MM.1S (cell line): ENCODE data around the gene MNAT1.
"Not testable (repeated sequence)": the region's sequence is repeated elsewhere in the genome, so short reads cannot be mapped to it uniquely, and the experiment has no call there.

Source experiments
- DNase-seq: peaks from one replicate; pipeline ENCODE4 v3.0.0-alpha.2; 2015
- H2AFZ ChIP-seq: fragments of 300-600 bp; sonication (generic); 2 replicates; pipeline ENCODE4 v1.6.0; 2016; ENCODE audit warnings: antibody characterized with exemption, low read length
- H3F3A ChIP-seq: fragments of 300-600 bp; sonication (generic); 2 replicates; pipeline ENCODE4 v1.6.1; 2016; ENCODE audit warnings: mild to moderate bottlenecking, antibody characterized with exemption, low read length, moderate library complexity, mixed read lengths; ENCODE audit not compliant: insufficient read depth
- H3K27ac ChIP-seq: fragments of 300-600 bp; sonication (generic); 2 replicates; pipeline ENCODE4 v1.5.1; 2016; ENCODE audit warnings: mild to moderate bottlenecking, low read length
- H3K27me3 ChIP-seq: fragments of 300-600 bp; sonication (generic); replicated peaks from 2 replicates; pipeline ENCODE4 v1.6.0; 2016; ENCODE audit warnings: low read length; ENCODE audit not compliant: insufficient read depth
- H3K36me3 ChIP-seq: fragments of 300-600 bp; sonication (generic); replicated peaks from 2 replicates; pipeline ENCODE4 v1.6.1; 2016; ENCODE audit warnings: mild to moderate bottlenecking, low read length, mixed read lengths; ENCODE audit not compliant: insufficient read depth
- H3K4me1 ChIP-seq: fragments of 300-600 bp; sonication (generic); 2 replicates; pipeline ENCODE4 v1.6.1; 2016; ENCODE audit warnings: low read length, mixed read lengths
- H3K4me2 ChIP-seq: fragments of 300-600 bp; sonication (generic); 2 replicates; pipeline ENCODE4 v1.6.0; 2016; ENCODE audit warnings: low read depth, low read length
- H3K4me3 ChIP-seq: fragments of 300-600 bp; sonication (generic); 2 replicates; pipeline ENCODE4 v1.5.1; 2016; ENCODE audit warnings: low read length, mixed read lengths
- H3K79me2 ChIP-seq: fragments of 300-600 bp; sonication (generic); 2 replicates; pipeline ENCODE4 v1.6.1; 2016; ENCODE audit warnings: mixed run types, low read length, mixed read lengths
- H3K9ac ChIP-seq: fragments of 300-600 bp; sonication (generic); 2 replicates; pipeline ENCODE4 v1.6.1; 2016; ENCODE audit warnings: low read length, mixed read lengths
- H3K9me2 ChIP-seq: fragments of 300-600 bp; sonication (generic); replicated peaks from 2 replicates; pipeline ENCODE4 v1.6.1; 2016; ENCODE audit warnings: mild to moderate bottlenecking, low read length, mixed read lengths; ENCODE audit not compliant: insufficient read depth
- H3K9me3 ChIP-seq: fragments of 300-600 bp; sonication (generic); replicated peaks from 2 replicates; pipeline ENCODE4 v1.6.1; 2016; ENCODE audit warnings: mild to moderate bottlenecking, low read length, mixed read lengths; ENCODE audit not compliant: insufficient read depth
- H4K20me1 ChIP-seq: fragments of 300-600 bp; sonication (generic); 2 replicates; pipeline ENCODE4 v1.6.1; 2016; ENCODE audit warnings: mild to moderate bottlenecking, low read length, moderate library complexity, mixed read lengths; ENCODE audit not compliant: insufficient read depth
- EZH2 ChIP-seq: fragments of 300-600 bp; sonication (generic); optimal IDR thresholded peaks from 2 replicates; pipeline ENCODE3; 2017; ENCODE audit warnings: low read depth, mild to moderate bottlenecking, antibody characterized with exemption, low read length, mixed read lengths
- EZH2phosphoT487 ChIP-seq: fragments of 300-600 bp; sonication (generic); IDR thresholded peaks from 2 replicates; pipeline ENCODE4 v1.6.1; 2018; ENCODE audit warnings: antibody characterized with exemption, low read length
- TF ChIP-seq, protein P1 (sequence below): fragments of 300-600 bp; sonication (generic); IDR thresholded peaks from 2 replicates; pipeline ENCODE4 v1.5.1; 2016; ENCODE audit warnings: antibody characterized with exemption, low read length, mixed read lengths

MNAT1 gene

DNA sequence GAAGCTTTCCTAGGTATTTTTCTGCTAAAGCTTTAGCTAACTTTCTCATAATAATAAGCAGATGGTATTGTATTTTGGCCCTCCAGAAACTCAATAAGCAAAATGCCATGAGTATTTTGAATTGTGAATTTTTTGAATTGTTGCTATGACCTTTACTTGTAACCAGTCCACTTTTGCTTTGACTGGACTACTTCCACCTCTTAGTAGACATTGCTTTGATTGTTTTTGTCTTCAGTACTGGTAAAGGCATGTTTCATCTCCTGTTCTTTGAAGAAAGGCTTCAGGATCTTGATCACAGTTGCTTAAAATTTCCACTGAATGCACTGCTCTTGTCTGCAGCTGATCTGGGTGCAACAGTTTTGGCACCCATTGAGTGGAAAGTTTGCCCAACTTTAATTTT, 144.0 kb downstream of the MNAT1 start:
- no peaks in the 10 kb centered on the region for H3K9me3 ChIP-seq
- H4K20me1 ChIP-seq, result no peaks in the 10 kb centered on the region
- H3K36me3 ChIP-seq, result no peaks in the 10 kb centered on the region
- no peaks in the 10 kb centered on the region for H3K79me2 ChIP-seq
- no peak overlapping the region for H2AFZ ChIP-seq
- no peak overlapping the region for H3K9ac ChIP-seq
- H3K4me1 ChIP-seq, result no peaks in the 10 kb centered on the region
- H3F3A ChIP-seq, result no peaks in the 10 kb centered on the region
- H3K4me2 ChIP-seq, result no peak overlapping the region
- no peak overlapping the region for H3K27ac ChIP-seq
- no peak for DNase-seq
- TF ChIP-seq, protein P1, sequence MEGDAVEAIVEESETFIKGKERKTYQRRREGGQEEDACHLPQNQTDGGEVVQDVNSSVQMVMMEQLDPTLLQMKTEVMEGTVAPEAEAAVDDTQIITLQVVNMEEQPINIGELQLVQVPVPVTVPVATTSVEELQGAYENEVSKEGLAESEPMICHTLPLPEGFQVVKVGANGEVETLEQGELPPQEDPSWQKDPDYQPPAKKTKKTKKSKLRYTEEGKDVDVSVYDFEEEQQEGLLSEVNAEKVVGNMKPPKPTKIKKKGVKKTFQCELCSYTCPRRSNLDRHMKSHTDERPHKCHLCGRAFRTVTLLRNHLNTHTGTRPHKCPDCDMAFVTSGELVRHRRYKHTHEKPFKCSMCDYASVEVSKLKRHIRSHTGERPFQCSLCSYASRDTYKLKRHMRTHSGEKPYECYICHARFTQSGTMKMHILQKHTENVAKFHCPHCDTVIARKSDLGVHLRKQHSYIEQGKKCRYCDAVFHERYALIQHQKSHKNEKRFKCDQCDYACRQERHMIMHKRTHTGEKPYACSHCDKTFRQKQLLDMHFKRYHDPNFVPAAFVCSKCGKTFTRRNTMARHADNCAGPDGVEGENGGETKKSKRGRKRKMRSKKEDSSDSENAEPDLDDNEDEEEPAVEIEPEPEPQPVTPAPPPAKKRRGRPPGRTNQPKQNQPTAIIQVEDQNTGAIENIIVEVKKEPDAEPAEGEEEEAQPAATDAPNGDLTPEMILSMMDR, result no peak
- TF ChIP-seq EZH2phosphoT487, result no peak
- TF ChIP-seq EZH2, result no peak
- no peaks in the 10 kb centered on the region for H3K9me2 ChIP-seq
- no peak overlapping the region for H3K4me3 ChIP-seq
- H3K27me3 ChIP-seq, result no peaks in the 10 kb centered on the region

DNA sequence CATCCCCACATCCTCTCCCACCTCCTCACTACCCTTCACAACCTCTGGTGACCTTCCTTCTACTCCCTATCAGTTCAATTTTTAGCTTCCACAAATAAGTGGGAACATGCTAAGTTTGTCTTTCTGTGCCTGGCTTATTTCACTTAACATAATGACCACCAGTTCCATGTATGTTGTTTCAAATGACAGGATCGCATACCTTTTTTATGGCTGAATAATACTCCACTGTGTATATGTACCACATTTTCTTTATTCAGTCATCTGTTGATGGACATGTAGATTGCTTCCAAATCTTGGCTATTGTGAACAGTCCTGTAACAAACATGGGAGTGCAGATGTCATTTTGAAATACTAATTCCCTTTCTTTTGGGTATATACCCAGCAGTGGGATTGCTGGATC, 147.7 kb downstream of the MNAT1 start:
- no peak for DNase-seq
- Histone ChIP-seq H3K4me2 (no peak overlapping the region), H3K36me3 (no peaks in the 10 kb centered on the region), H3K9me2 (no peaks in the 10 kb centered on the region), H3K4me3 (no peak overlapping the region), H3K4me1 (no peaks in the 10 kb centered on the region), H3K9ac (no peak overlapping the region), H3F3A (no peaks in the 10 kb centered on the region), H3K27me3 (no peaks in the 10 kb centered on the region), H2AFZ (no peak overlapping the region), H3K9me3 (no peaks in the 10 kb centered on the region), H3K27ac (no peak overlapping the region), H4K20me1 (no peaks in the 10 kb centered on the region), H3K79me2 (no peaks in the 10 kb centered on the region)
- no peak for TF ChIP-seq EZH2
- TF ChIP-seq EZH2phosphoT487, result no peak
- TF ChIP-seq, protein P1, result no peak

DNA sequence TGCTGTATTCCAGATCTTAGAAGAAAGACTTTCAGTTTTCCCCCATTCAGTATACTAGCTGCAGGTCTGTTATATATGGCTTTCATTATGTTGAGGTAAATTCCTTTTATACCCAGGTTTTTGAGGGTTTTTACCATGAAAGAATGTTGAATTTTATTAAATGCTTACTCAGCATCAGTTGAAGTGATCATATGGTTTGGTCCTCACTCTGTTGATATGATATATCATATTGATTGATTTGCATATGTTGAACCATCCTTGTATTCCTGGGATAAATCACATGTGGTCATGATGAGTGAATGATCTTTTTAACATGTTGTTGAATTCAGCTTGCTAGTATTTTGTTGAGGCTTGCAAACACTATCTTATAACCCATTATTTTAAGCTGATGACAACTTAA, 149.6 kb downstream of the MNAT1 start:
- no peaks in the 10 kb centered on the region for H4K20me1 ChIP-seq
- no peaks in the 10 kb centered on the region for H3K9me2 ChIP-seq
- TF ChIP-seq EZH2 (no peak), EZH2phosphoT487 (no peak)
- TF ChIP-seq, protein P1, result no peak

DNA sequence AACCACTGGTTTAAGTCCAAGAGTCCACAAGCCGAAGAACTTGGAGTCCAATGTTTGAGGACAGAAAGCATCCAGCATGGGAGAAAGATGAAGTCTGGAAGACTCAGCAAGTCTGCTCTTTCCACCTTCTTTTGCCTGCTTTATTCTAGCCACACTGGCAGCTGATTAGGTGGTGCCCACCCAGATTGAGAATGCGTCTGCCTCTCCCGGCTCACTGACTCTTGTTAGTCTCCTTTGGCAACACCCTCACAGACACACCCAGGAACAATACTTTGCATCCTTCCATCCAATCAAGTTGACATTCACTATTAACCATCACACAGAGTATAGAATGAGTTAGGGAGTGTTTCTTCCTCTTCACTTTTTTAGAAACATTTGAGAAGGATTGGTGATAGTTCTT, 156.1 kb downstream of the MNAT1 start:
- not testable (repeated sequence) for H4K20me1 ChIP-seq, H3K36me3 ChIP-seq, H3K4me2 ChIP-seq, H3F3A ChIP-seq, H3K4me1 ChIP-seq, H2AFZ ChIP-seq, H3K79me2 ChIP-seq, H3K9ac ChIP-seq, H3K27ac ChIP-seq, H3K9me2 ChIP-seq, DNase-seq, H3K4me3 ChIP-seq, H3K27me3 ChIP-seq, H3K9me3 ChIP-seq

More for the DNA sequence above, 149.6 kb downstream of the MNAT1 start:
- DNase-seq, result no peak
- Histone ChIP-seq H3K79me2 (no peaks in the 10 kb centered on the region), H3K4me2 (no peak overlapping the region), H3K9me3 (no peaks in the 10 kb centered on the region), H3K4me1 (no peaks in the 10 kb centered on the region), H3F3A (no peaks in the 10 kb centered on the region), H3K27ac (no peak overlapping the region), H3K4me3 (no peak overlapping the region), H2AFZ (no peak overlapping the region), H3K27me3 (no peaks in the 10 kb centered on the region), H3K36me3 (no peaks in the 10 kb centered on the region), H3K9ac (no peak overlapping the region)
